ENCODE results near the gene MACROD2.

MACROD2 gene

GRCh38 chr20:14643146-14643545, 647.8 kb downstream of the MACROD2 start:
- TF ChIP-seq CTCF (IDR thresholded peaks at IDR 0.05; ENCODE audit: extremely low read depth, missing control alignments), result no peak

DNA sequence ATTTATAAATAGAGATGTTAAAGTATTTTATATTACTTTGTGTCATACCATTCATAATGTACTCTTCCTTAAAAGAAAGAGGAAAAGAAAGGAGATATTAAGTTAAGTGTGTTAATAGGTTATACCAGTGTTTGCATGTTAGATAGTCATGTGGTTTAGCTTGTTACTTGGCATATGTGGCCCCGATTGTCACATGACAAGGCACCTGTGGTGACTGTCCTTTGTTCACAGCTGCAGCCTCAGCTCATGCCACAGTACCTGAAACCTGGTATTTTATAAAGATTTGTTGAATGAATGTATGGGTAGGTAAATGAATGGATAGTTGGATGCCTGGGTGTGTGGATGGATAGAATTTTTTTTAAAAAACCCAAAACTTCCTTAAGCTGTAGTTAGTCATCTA, 648.2 kb downstream of the MACROD2 start:
- no peak for TF ChIP-seq CTCF (IDR thresholded peaks at IDR 0.05; ENCODE audit: extremely low read depth, missing control alignments)
- DNase-seq (ENCODE audit: low spot score), result no peak

More at GRCh38 chr20:14643146-14643545, 647.8 kb downstream of the MACROD2 start:
- no peak for DNase-seq (ENCODE audit: low spot score)

DNA sequence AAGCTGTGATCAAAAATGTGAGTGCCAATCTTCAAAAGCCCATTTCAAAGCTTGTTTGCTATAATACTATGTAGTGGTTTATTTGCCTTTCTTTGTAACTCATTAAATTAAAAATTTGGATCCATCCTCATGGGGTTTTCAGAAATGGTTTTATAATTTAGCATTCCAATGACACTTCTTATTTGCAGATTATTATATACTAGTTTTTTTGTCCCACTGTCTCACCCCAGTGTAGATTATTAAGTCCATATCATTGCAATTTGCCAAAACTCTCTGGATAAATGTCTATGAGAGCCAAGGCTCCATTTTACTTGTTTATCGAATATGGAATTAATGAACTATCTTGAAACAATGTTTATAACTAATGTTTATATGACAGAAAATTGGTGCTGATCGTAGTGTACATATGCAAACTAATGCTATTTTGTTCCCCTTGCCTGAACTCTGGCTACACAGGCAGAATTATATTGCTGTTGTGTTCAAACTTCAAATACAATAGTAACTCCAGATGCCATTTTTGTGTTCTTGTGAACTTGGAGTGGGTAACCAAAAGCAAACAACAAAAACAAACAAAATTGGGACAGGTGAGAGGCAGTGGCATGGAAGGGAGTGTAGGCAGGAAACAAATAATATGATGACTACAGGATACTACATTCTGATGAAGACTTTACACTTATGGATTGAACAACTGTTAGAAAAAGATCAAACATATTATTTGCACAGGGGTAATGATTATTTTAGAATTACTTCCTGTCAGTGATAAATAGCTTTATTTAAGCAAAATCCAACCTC, 649.2 kb downstream of the MACROD2 start:
- no peak for TF ChIP-seq CTCF (IDR thresholded peaks at IDR 0.05; ENCODE audit: extremely low read depth, missing control alignments)
- no peak for DNase-seq (ENCODE audit: low spot score)

DNA sequence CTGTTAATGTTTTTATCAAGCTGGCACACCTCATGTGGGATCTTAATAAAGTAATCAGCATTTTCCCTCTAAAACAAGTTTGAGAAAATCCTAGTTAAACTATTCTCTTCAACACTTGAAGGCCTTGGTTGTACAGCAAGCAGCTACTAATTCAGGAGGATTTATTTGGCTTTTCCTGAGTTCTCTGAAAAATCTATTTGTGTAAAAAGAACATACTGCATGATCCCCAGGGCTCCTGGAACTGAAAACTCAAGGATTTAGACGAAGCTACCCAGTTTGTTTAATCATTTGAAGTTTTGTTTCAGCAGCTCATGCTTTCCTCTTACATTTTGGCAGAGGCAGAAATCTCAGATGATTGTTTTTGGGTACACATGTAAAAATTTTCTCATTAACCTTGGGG, 651.7 kb downstream of the MACROD2 start:
- DNase-seq (ENCODE audit: low spot score), result no peak
- TF ChIP-seq CTCF (IDR thresholded peaks at IDR 0.05; ENCODE audit: extremely low read depth, missing control alignments), result no peak

DNA sequence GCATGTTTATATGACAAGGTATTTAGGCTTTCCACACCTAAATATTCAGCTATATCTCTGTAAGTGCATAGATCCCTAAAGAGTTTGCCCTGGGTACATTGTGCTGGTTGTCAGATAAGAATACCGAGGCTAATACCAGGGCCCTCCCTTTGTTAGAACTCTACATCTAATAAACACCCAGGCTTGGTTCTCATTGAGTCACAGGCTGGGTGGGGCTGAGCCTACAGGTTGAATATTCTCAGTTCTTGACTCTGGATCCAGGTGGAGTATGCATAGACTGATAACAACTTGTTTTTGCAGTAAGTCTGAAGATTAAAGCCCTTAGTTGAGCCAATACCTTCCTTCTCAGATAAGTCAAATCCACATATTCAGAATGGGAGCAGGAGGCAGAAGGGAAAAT, 654.3 kb downstream of the MACROD2 start:
- no peak for DNase-seq (ENCODE audit: low spot score)
- TF ChIP-seq CTCF (IDR thresholded peaks at IDR 0.05; ENCODE audit: extremely low read depth, missing control alignments), result no peak

- no peak for TF ChIP-seq CTCF (IDR thresholded peaks at IDR 0.05; ENCODE audit: extremely low read depth, missing control alignments)
- no peak for DNase-seq (ENCODE audit: low spot score)
Observed at GRCh38 chr20:14657266-14658005, 662.1 kb downstream of the MACROD2 start.

GRCh38 chr20:14664101-14664500, 668.8 kb downstream of the MACROD2 start:
- no peak for DNase-seq (ENCODE audit: low spot score)
- TF ChIP-seq CTCF (IDR thresholded peaks at IDR 0.05; ENCODE audit: extremely low read depth, missing control alignments), result no peak
